A549 (cell line): ENCODE data around the gene NRTN. TPM values are rescaled to one million over a fixed set of nuclear protein-coding genes. Genes with fewer than 3 reads are reported as not detected.

ENCODE experiments used
- ATAC-seq, 2 experiments: fragments of 200-7000 bp in 1 of 2; fragments of >200 bp in 1 of 2; cut with Nextera tagmentation in 1 of 2; cut with Tn5 transposase in 1 of 2; 3 replicates each; pipeline versions ENCODE4 v1.8.0 to v1.9.1; 2018 to 2020; ENCODE audit warnings: mild to moderate bottlenecking in 1 of 2, moderate library complexity in 1 of 2
- CTCF ChIA-PET: fragments of 300-600 bp; sonication (Branson Sonifier 250); formaldehyde crosslinking; extraction: SDS; loops from one replicate; lab custom pipeline; 2021; ENCODE audit warnings: antibody characterized with exemption, inconsistent platforms; lab: Yijun Ruan, JAX
- POLR2A ChIA-PET: fragments of 350-600 bp; formaldehyde crosslinking; extraction: SDS; loops from one replicate; lab custom pipeline; 2021; ENCODE audit warnings: antibody characterized with exemption, inconsistent platforms; lab: Yijun Ruan, JAX
- DNase-seq, 2 experiments: peaks; one replicate each; pipeline versions ENCODE4 v3.0.0 to v3.0.0-alpha.2; 2011 to 2016; ENCODE audit warnings: low read depth in 1 of 2, low spot score in 1 of 2
- FAIRE-seq: peaks from 2 replicates; lab custom pipeline; 2011; peaks lifted over from hg19 to GRCh38; lab: Jason Lieb, UNC
- H3K27ac ChIP-seq, 2 experiments: fragments of >200 bp; sonication (Bioruptor Twin); formaldehyde crosslinking; 3 replicates each; pipeline ENCODE4 v1.5.1; 2016 to 2017
- H3K4me1 ChIP-seq: fragments of >200 bp; sonication (Bioruptor Twin); formaldehyde crosslinking; 3 replicates; pipeline ENCODE4 v1.6.1; 2016
- H3K4me2 ChIP-seq: fragments of >200 bp; sonication (Bioruptor Twin); formaldehyde crosslinking; 3 replicates; pipeline ENCODE4 v1.6.1; 2016
- H3K4me3 ChIP-seq: fragments of >200 bp; sonication (Bioruptor Twin); formaldehyde crosslinking; 3 replicates; pipeline ENCODE4 v1.5.1; 2016
- H3K9me3 ChIP-seq: fragments of >200 bp; sonication (Bioruptor Twin); formaldehyde crosslinking; 3 replicates; pipeline ENCODE4 v1.6.1; 2016
- CBX8 ChIP-seq: fragments of 200-600 bp; sonication (generic); IDR thresholded peaks from 2 replicates; pipeline ENCODE4 v1.6.1; 2016
- CHD2 ChIP-seq: fragments of 150-350 bp; IDR thresholded peaks from 2 replicates; pipeline ENCODE4 v1.6.1; 2014; ENCODE audit warnings: low read length; ENCODE audit not compliant: partially characterized antibody
- EHF ChIP-seq: fragments of 250-450 bp; sonication (Bioruptor Pico); IDR thresholded peaks from 2 replicates; pipeline ENCODE4 v1.5.0; 2020; ENCODE audit warnings: mild to moderate bottlenecking
- ELK1 ChIP-seq: fragments of 150-350 bp; IDR thresholded peaks from 2 replicates; pipeline ENCODE4 v1.6.1; 2014; ENCODE audit warnings: low read depth, mild to moderate bottlenecking, low read length
- ESRRA ChIP-seq: fragments of 150-350 bp; IDR thresholded peaks from 2 replicates; pipeline ENCODE4 v1.6.1; 2014; ENCODE audit warnings: mild to moderate bottlenecking, low read length, borderline replicate concordance
- FOSB ChIP-seq: fragments of 250-450 bp; sonication (Bioruptor Pico); IDR thresholded peaks from 2 replicates; pipeline ENCODE4 v1.5.0; 2020; ENCODE audit warnings: mild to moderate bottlenecking, moderate library complexity
- FOXS1 ChIP-seq: fragments of 250-450 bp; sonication (Bioruptor Pico); IDR thresholded peaks from 2 replicates; pipeline ENCODE4 v1.5.0; 2020; ENCODE audit warnings: mild to moderate bottlenecking, moderate library complexity
- GATA3 ChIP-seq: IDR thresholded peaks from 2 replicates; pipeline ENCODE4 v1.6.1; 2012; ENCODE audit warnings: borderline replicate concordance
- HDAC2 ChIP-seq: fragments of 200-600 bp; sonication (generic); IDR thresholded peaks from 2 replicates; pipeline ENCODE4 v1.6.1; 2016
- HES2 ChIP-seq: fragments of >200 bp; sonication (Bioruptor Twin); formaldehyde crosslinking; IDR thresholded peaks from 2 replicates; pipeline ENCODE4 v1.6.1; 2016
- HOXB5 ChIP-seq: fragments of 250-450 bp; sonication (Bioruptor Pico); IDR thresholded peaks from 2 replicates; pipeline ENCODE4 v1.5.0; 2020; ENCODE audit warnings: mild to moderate bottlenecking, moderate library complexity
- JUN ChIP-seq, 2 experiments: fragments of >200 bp; sonication (Bioruptor Twin); formaldehyde crosslinking; IDR thresholded peaks; 2 replicates in 1 of 2; 3 replicates in 1 of 2; pipeline ENCODE4 v1.6.1; 2016 to 2017
- KDM1A ChIP-seq: fragments of 200-600 bp; sonication (generic); IDR thresholded peaks from 2 replicates; pipeline ENCODE4 v1.6.1; 2016; ENCODE audit warnings: low read depth, mild to moderate bottlenecking
- NFE2L2 ChIP-seq: fragments of 150-350 bp; conservative IDR thresholded peaks from 2 replicates; pipeline ENCODE4 v1.6.1; 2014; ENCODE audit warnings: low read length
- PHF8 ChIP-seq: fragments of 200-600 bp; sonication (generic); IDR thresholded peaks from 2 replicates; pipeline ENCODE4 v1.6.1; 2016; ENCODE audit warnings: low read depth, mild to moderate bottlenecking, antibody characterized with exemption, moderate library complexity, borderline replicate concordance
- POLR2AphosphoS2 ChIP-seq: conservative IDR thresholded peaks from 2 replicates; pipeline ENCODE4 v1.6.1; 2012; ENCODE audit warnings: low read length, improper control_type of control experiment, inconsistent platforms
- RARB ChIP-seq: fragments of 250-450 bp; sonication (Bioruptor Pico); IDR thresholded peaks from 2 replicates; pipeline ENCODE4 v1.8.0; 2021; ENCODE audit warnings: mild to moderate bottlenecking, moderate library complexity
- RNF2 ChIP-seq: fragments of 200-600 bp; sonication (generic); IDR thresholded peaks from 2 replicates; pipeline ENCODE4 v1.6.1; 2016; ENCODE audit warnings: low read depth, mild to moderate bottlenecking, antibody characterized with exemption, moderate library complexity, borderline replicate concordance
- TFCP2L1 ChIP-seq: fragments of 250-450 bp; sonication (Bioruptor Pico); IDR thresholded peaks from 2 replicates; pipeline ENCODE4 v1.5.0; 2021; ENCODE audit warnings: mild to moderate bottlenecking
- TP53 ChIP-seq: fragments of 250-450 bp; sonication (Bioruptor Pico); IDR thresholded peaks from 2 replicates; pipeline ENCODE4 v1.5.0; 2021; ENCODE audit warnings: mild to moderate bottlenecking, moderate library complexity
- ZSCAN20 ChIP-seq: fragments of 250-450 bp; sonication (Bioruptor Pico); IDR thresholded peaks from 2 replicates; pipeline ENCODE4 v1.8.0; 2022; ENCODE audit warnings: mild to moderate bottlenecking, moderate library complexity
- WGBS: methylation state at CpG from one replicate; pipeline ENCODE4 v1.1.6; 2017; ENCODE audit errors: missing lambda C conversion rate; 5-methylcytosine and 5-hydroxymethylcytosine counted together
- polyA plus RNA-seq, 4 experiments: library from polyadenylated mRNA; depleted of rRNA in 3 of 4; stranded (reverse); fragments of >200 nt; fragmentation: RNase III in 1 of 4; extraction: RNeasy Plus Mini Kit Qiagen cat#74134 plus additional on column Dnase treatment in 1 of 4; gene quantifications; 2 replicates in 3 of 4; 3 replicates in 1 of 4; pipeline ENCODE4 v1.2.3, GENCODE V29; 2011 to 2017
- TF ChIP-seq, protein P1 (sequence below): fragments of >200 bp; sonication (Bioruptor Twin); formaldehyde crosslinking; IDR thresholded peaks from 3 replicates; pipeline ENCODE4 v1.5.1; 2016
- TF ChIP-seq, protein P2 (sequence below): fragments of >200 bp; sonication (Bioruptor Twin); formaldehyde crosslinking; IDR thresholded peaks from 3 replicates; pipeline ENCODE4 v1.6.1; 2016

Gene NRTN
- polyA plus RNA-seq, 2 of the 4 experiments (the other 2 are of a cell fraction) = 0.32 to 0.61 TPM

DNA sequence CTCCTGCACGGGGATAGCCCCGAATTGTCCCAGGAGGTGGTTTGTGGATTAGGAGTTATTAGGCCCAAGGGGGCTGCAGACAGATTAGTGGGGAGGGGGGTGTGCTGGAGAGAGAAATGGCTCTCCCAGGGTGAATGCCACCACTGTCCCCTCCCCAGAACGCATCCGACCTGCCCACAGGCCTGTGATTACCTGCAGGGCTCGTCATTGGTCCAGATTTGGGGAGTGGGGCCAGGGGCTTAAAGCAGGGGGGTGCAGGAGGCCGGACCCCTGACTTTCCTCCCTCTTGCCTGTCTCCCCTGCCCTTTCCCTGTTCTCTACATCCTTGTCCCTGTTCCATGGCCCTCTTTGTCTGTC lies 1.2 kb downstream of the NRTN start:
- 37% methylated on average over 5 of the region's 6 CpGs for WGBS
- no peak for ATAC-seq
- DNase-seq = no peak
- ChIA-PET POLR2A (no interaction called here), CTCF (interaction anchor here (0.7 to 3.5 kb wide), 10 partner anchors 8 to 216 kb away, joined by 3 to 25 read pairs (median 4); partner anchors contain the start of gene VMAC)
- Histone ChIP-seq H3K9me3 (no peaks in the 10 kb centered on the region), H3K4me3 (no peak overlapping the region), H3K27ac (no peak overlapping the region), H3K4me2 (no peak overlapping the region), H3K4me1 (peaks cover 17% of the 10 kb centered on the region; the same call in 2 of the 3 replicates)
- no peak for FAIRE-seq
- TF ChIP-seq PHF8 (no peak), JUN (IDR thresholded peaks at IDR 0.05) (no peak), ESRRA (no peak), HOXB5 (CRISPR knock-in tag) (no peak), CBX8 (no peak), TP53 (CRISPR knock-in tag) (no peak), KDM1A (no peak), HES2 (no peak), RARB (no peak)
- TF ChIP-seq, protein P1, sequence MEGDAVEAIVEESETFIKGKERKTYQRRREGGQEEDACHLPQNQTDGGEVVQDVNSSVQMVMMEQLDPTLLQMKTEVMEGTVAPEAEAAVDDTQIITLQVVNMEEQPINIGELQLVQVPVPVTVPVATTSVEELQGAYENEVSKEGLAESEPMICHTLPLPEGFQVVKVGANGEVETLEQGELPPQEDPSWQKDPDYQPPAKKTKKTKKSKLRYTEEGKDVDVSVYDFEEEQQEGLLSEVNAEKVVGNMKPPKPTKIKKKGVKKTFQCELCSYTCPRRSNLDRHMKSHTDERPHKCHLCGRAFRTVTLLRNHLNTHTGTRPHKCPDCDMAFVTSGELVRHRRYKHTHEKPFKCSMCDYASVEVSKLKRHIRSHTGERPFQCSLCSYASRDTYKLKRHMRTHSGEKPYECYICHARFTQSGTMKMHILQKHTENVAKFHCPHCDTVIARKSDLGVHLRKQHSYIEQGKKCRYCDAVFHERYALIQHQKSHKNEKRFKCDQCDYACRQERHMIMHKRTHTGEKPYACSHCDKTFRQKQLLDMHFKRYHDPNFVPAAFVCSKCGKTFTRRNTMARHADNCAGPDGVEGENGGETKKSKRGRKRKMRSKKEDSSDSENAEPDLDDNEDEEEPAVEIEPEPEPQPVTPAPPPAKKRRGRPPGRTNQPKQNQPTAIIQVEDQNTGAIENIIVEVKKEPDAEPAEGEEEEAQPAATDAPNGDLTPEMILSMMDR = no peak; the same call in 2 of the 3 replicates

DNA sequence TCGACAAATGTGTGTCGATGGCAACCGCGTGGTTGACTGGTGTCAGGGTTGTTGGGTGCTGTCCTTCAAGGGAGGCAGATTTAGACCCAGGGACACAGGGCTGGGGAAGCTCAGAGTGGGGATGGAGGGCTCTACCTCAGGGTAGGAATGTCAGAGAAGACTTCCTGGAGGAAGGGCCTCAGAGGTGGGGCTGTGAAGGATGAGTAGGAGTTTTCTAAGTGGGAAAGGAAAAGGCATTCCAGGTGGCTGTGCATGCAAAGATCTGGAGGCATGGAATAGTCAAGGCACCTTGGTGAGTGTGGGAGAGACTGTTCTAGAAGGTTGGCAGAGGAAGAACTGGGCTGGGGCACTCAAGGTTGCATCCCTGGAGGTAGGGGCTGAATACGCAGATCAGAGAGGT lies 2.0 kb downstream of the NRTN start:
- Histone ChIP-seq H3K4me3 (no peak overlapping the region), H3K4me1 (peaks cover 17% of the 10 kb centered on the region; the same call in 2 of the 3 replicates), H3K9me3 (no peaks in the 10 kb centered on the region), H3K4me2 (no peak overlapping the region), H3K27ac (no peak overlapping the region)
- FAIRE-seq = no peak
- WGBS = 95% methylated on average over 5 of the region's 5 CpGs
- ChIA-PET POLR2A (interaction anchor here (0.9 kb wide), 1 partner anchor 21 kb away, joined by 7 read pairs; no protein-coding TSS in a partner anchor), CTCF (interaction anchor here (0.7 to 3.5 kb wide), 9 partner anchors 9 to 216 kb away, joined by 3 to 25 read pairs (median 4); no protein-coding TSS in a partner anchor)
- DNase-seq = no peak
- ATAC-seq = no peak
- TF ChIP-seq CHD2 (no peak), GATA3 (no peak), FOSB (CRISPR knock-in tag) (no peak), ZSCAN20 (CRISPR knock-in tag) (no peak), EHF (no peak), RARB (no peak), HES2 (no peak), POLR2AphosphoS2 (no peak), NFE2L2 (no peak), TFCP2L1 (CRISPR knock-in tag) (no peak), ELK1 (no peak), PHF8 (no peak), RNF2 (no peak), HDAC2 (no peak), FOXS1 (CRISPR knock-in tag) (no peak)
- TF ChIP-seq, protein P2, sequence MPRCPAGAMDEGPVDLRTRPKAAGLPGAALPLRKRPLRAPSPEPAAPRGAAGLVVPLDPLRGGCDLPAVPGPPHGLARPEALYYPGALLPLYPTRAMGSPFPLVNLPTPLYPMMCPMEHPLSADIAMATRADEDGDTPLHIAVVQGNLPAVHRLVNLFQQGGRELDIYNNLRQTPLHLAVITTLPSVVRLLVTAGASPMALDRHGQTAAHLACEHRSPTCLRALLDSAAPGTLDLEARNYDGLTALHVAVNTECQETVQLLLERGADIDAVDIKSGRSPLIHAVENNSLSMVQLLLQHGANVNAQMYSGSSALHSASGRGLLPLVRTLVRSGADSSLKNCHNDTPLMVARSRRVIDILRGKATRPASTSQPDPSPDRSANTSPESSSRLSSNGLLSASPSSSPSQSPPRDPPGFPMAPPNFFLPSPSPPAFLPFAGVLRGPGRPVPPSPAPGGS = no peak
- TF ChIP-seq, all 56 proteins: peak for 0
